Gastroesophageal sphincter (tissue), 3 donors: ENCODE data around the gene CD320.

Experiments
- CTCF ChIP-seq, 4 experiments: fragments of 200-600 bp in 2 of 4; fragments of 450-650 bp in 2 of 4; sonication (generic) in 1 of 4; IDR thresholded peaks; one replicate each; pipeline ENCODE4 v1.5.1; 2017 to 2019; ENCODE audit warnings: antibody characterized with exemption in 4 of 4, mild to moderate bottlenecking in 2 of 4, moderate library complexity in 2 of 4
- EP300 ChIP-seq: sonication (generic); formaldehyde crosslinking; IDR thresholded peaks from one replicate; pipeline ENCODE4 v1.6.1; 2017; ENCODE audit warnings: antibody characterized with exemption, mild to moderate bottlenecking
- POLR2A ChIP-seq, 2 donors: fragments of 450-650 bp; IDR thresholded peaks; one replicate each; pipeline ENCODE4 v1.6.1; 2017; ENCODE audit warnings: antibody characterized with exemption in 2 of 2, mild to moderate bottlenecking in 2 of 2, moderate library complexity in 1 of 2
- POLR2AphosphoS5 ChIP-seq: sonication (generic); formaldehyde crosslinking; IDR thresholded peaks from one replicate; pipeline ENCODE4 v1.6.1; 2017; ENCODE audit warnings: antibody characterized with exemption

- TF ChIP-seq EP300 (no peak), CTCF (IDR thresholded peaks at IDR 0.05) (no peak), POLR2AphosphoS5 (no peak), POLR2A (IDR thresholded peaks at IDR 0.05) (no peak)
These were observed 51.1 kb downstream of the CD320 start for GRCh38 chr19:8257052-8257443.
